Umbilical cord (tissue), 2 donors: ENCODE measurements around the gene REN. TPM values are rescaled to one million over a fixed set of nuclear protein-coding genes. Genes with fewer than 3 reads are reported as not detected.

Source experiments
- DNase-seq: peaks from one replicate; pipeline ENCODE4 v3.0.0-alpha.2; 2015; ENCODE audit warnings: low spot score
- total RNA-seq: library from RNA; depleted of rRNA; stranded (reverse); fragments of >200 nt; gene quantifications from one replicate; pipeline ENCODE4 v1.2.3, GENCODE V29; 2014; ENCODE audit warnings: low replicate concordance; ENCODE audit not compliant: insufficient read depth

REN gene
- total RNA-seq, result not detected

- DNase-seq, result no peak
Observed at GRCh38 chr1:204166219-204166618, at the start of gene REN. REN (minus strand) TSS chr1:204166337; CDS start chr1:204166293, 44 bp downstream.

- DNase-seq, result peak; percentile 83
Observed at GRCh38 chr1:204213668-204214662, 47.8 kb upstream of the REN start, which contains the start of gene GOLT1A. GOLT1A (minus strand) TSS chr1:204213988; CDS start chr1:204213906, 82 bp downstream.

- no peak for DNase-seq
Observed at GRCh38 chr1:204212715-204213114, 46.6 kb upstream of the REN start.

- no peak for DNase-seq
Observed at GRCh38 chr1:204211046-204211445, 44.9 kb upstream of the REN start.

GRCh38 chr1:204207136-204207616 is 41.0 kb upstream of the REN start:
- peak; percentile 36 for DNase-seq

GRCh38 chr1:204206121-204206520 is 40.0 kb upstream of the REN start:
- no peak for DNase-seq

GRCh38 chr1:204205486-204205885 is 39.3 kb upstream of the REN start:
- DNase-seq, result no peak

GRCh38 chr1:204204944-204205343 is 38.8 kb upstream of the REN start:
- DNase-seq, result no peak

GRCh38 chr1:204203206-204203767 is 37.1 kb upstream of the REN start:
- DNase-seq, result no peak

GRCh38 chr1:204202481-204202880 is 36.3 kb upstream of the REN start:
- no peak for DNase-seq

GRCh38 chr1:204201348-204202040 is 35.4 kb upstream of the REN start:
- peak; percentile 63 for DNase-seq

GRCh38 chr1:204199579-204199978 is 33.4 kb upstream of the REN start:
- no peak for DNase-seq

- DNase-seq, result peak; percentile 72
Observed at GRCh38 chr1:204198348-204199340, 32.5 kb upstream of the REN start.

GRCh38 chr1:204197068-204197467 is 30.9 kb upstream of the REN start:
- DNase-seq, result no peak

GRCh38 chr1:204196068-204196795 is 30.1 kb upstream of the REN start, which contains the start of gene KISS1:
KISS1 (minus strand) TSS chr1:204196491; CDS start chr1:204192876, 3,615 bp downstream.
- no peak for DNase-seq

- no peak for DNase-seq
Observed at GRCh38 chr1:204194771-204195170, 28.6 kb upstream of the REN start.

- no peak for DNase-seq
Observed at GRCh38 chr1:204194080-204194479, 27.9 kb upstream of the REN start.

- DNase-seq, result no peak
Observed at GRCh38 chr1:204192589-204193352, 26.6 kb upstream of the REN start.

GRCh38 chr1:204192046-204192445 is 25.9 kb upstream of the REN start:
- DNase-seq, result no peak
